Fibroblast of the conjunctiva (primary cell): Measurements from ENCODE around the gene CNTNAP2.

Experiments
- DNase-seq: peaks from one replicate; pipeline ENCODE4 v3.0.0-alpha.2; 2010; ENCODE audit warnings: low read depth

CNTNAP2 gene

GRCh38 chr7:147251751-147252325 lies 1135.2 kb downstream of the CNTNAP2 start:
- DNase-seq, result no peak

DNA sequence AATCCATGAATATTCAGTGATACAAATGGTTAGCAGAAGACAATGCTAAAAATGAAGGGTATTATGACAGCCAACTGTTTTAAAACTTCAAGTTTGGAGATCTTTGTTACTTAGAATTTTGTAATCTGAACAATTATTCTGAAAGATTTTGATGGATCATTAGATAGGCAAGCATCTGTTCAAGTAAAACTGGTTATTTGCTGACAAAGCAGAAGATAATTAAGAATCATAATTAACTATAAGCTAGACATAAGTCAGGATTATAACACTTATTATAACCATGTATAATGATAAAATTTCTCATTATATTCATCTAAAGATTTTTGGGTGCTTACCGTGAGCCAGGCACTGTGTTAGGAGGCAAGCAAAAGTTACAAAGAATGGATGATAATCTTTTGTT lies 1145.1 kb downstream of the CNTNAP2 start:
- no peak for DNase-seq

GRCh38 chr7:147265528-147265927 lies 1148.9 kb downstream of the CNTNAP2 start:
- no peak for DNase-seq

DNA sequence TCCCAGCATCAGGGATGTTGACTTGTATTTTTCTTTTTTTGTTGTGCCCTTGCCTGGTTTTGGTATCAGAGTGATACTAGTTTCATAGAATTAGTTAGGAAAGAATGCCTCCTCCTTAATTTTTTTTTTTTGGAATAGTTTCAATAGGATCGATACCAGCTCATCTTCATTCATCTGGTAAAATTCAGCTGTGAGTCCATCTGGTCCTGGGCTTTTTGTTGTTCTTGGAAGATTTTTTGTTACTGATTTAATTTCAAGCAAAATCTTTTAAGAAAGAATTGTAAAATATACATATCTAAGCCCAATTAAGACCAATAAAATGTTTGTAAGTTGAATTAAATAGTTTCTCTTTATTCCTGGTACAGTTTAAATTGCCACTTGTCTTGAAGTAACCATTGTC lies 1159.5 kb downstream of the CNTNAP2 start:
- DNase-seq, result no peak

DNA sequence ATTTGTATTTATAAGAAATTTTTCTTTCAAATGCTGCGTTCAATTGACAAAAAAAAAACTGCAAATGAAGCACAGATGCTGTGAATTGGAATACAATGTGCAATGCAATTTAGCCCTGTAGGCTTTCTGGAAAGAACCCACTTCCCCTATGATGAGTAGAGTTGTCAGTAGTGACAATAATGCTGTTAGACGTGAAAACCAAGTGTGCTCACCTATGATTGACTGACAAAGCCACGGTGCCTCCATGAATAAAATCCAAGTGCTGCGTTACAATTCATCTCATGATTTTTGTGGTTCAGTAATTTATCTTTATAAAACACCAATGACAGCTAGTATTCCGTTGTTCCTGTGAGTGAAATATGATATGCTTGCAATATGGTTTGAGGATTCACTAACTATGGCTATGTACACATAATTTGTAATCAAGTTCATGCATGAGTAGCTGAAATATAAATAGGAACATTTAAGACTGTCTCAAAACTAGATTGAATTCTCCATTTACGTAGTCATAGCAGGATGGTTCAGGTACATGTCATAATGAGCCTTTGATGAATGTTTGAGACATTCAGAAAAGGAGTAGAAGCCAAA lies 1160.3 kb downstream of the CNTNAP2 start:
- no peak for DNase-seq

DNA sequence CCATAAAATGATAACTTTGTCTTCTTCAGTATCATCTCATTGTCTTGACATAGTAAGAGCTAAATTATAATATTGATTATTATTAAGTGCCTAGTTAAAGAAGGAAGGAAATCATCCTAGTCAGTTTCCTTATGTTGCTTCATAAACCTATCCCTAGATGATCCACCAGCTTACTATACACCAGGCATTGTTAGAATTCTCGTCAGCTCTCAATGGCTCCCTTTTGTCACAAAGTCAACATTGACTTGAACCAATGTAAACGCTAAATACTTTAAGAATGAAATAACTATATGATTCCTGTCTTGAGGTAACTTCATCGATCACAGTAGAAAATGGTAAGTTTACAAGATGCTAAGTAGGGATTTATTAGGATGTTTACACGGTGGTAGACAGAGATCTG lies 1162.9 kb downstream of the CNTNAP2 start:
- DNase-seq, result no peak

DNA sequence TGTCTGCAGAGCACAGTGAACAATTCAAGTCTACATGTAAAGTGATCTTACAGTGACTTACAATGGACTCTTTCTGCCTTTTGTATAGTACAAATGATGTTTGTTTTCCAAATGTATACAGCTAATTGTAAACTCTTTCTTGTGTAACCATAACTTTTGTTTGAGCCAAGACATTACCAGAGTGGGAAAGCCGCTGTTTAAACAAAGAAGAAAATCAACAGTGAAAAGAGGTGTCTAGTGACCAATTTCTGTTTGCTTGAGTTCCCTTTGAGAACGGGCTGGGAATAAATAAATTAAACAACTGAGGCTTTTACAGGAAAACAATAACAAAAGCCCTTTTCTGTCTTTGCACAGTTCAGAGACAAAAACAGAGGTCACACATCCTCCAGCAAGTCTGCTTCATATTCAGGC lies 1163.4 kb downstream of the CNTNAP2 start:
- DNase-seq, result no peak

- DNase-seq, result no peak
Measured at GRCh38 chr7:147282204-147282603, 1165.6 kb downstream of the CNTNAP2 start.

GRCh38 chr7:147296201-147296600 lies 1179.6 kb downstream of the CNTNAP2 start:
- DNase-seq, result no peak

DNA sequence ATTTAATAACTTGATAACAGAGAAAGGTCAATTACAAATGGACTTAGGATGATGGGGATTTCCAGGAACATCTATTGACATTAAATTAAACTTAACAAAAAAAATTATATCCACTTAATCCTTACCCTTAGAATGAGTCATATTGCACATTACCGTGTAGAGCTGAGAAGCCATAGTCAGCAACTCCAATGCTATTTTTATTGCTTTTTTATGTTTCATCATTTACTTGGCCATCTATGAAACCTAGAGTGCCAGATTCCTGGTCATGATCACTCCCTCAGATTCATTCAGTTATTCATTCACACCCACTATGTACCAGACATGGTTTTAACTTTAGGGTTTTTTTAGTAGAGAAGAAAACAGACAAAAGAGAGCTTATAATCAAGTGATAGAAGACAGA lies 1180.4 kb downstream of the CNTNAP2 start:
- no peak for DNase-seq

- DNase-seq, result peak; percentile 18
Measured at GRCh38 chr7:147298611-147299043, 1182.0 kb downstream of the CNTNAP2 start.

DNA sequence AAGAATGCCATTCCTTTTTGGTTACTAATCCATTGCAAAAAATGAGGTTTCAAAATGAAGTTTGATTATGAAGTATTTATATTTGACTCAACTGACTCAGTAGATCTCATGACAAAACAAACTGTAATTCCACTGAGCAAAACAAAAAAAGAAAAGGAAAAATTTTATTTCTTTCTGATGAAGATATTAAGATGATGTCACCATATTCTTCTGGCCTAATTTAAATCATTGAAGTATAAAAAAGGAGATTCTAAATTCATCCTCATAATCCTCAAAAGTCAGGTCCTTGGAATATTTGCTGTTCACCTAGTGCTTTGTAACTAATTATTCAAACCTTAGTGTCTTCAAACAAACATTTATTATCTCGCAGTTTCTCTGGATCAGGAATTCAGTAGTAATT lies 1183.7 kb downstream of the CNTNAP2 start:
- DNase-seq, result no peak

- no peak for DNase-seq
Measured at GRCh38 chr7:147304376-147304775, 1187.8 kb downstream of the CNTNAP2 start.

- DNase-seq, result no peak
Measured at GRCh38 chr7:147305827-147306226, 1189.2 kb downstream of the CNTNAP2 start.

- no peak for DNase-seq
Measured at GRCh38 chr7:147308539-147308938, 1191.9 kb downstream of the CNTNAP2 start.

DNA sequence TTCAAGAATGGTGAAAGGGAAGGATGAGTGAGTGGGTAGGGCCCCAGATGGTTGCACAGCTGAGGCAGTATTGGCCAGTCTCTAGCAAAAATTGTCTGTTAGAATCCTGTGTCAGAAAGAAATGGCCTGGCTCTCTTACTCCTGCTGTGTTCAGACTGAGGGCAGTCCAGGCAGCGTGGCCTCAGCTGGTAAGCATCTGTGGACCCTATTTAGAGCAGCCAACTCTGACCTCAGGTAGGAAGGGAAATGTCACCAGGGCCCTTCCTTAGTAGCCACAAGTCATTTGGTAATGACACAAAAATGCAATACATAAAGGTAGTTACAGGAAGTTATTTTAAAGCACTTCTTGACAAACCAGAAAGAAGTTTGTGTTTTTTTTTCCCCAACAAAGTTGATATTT lies 1194.7 kb downstream of the CNTNAP2 start:
- no peak for DNase-seq

DNA sequence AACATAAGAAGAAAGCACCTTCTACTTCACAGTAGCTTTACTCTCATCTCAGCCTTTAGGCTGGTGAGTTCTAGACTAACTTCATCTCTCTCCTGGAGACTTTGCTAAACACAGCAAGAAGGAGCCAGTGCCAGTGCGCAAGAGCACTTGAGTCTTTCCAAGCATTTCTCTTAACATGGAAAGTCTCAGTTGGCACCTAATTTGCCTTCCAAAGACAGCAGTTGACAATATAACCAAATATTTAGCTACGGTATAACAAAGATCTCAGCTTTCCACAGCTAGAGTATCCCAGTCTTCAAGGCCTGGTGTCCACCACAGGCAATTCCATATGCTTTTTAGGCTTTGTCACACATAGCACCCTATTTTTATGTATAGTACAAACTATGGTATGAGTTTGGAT lies 1204.9 kb downstream of the CNTNAP2 start:
- DNase-seq, result no peak

DNA sequence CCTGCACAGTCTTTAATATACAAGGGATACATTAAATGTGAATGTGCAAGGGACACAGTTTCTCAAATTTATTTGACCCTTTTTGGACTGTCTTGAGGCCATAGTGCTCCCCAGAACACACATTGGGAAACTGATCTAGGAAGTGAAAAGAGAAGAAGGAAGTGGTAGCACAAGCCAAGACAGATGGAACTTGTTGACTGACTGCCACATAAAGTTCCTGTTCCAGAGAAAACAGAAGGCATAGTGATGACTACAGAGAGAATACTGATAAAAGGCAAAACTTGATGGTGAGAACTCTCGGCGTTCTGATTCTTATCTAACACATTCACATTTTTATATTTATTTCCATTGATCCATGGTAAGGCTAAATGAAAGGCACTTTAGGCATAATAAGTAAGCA lies 1216.4 kb downstream of the CNTNAP2 start:
- DNase-seq, result no peak

DNA sequence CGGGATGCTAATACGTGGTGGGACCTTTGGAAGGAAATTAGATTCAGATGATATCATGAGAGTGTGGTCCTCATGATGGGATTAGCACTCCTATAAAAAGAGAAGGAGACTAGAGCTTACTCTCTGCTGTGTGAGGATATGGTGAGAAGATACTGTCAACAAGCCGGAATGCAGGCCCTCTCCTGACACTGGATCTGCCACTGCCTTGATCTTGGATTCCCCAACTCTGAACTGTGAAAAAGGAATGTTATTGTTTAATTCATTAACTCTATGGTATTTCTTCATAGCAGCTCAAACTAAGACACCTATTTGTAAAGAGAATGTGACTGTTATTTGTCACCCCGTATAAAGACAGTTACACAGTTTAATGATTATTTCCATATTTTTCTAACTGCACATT lies 1246.5 kb downstream of the CNTNAP2 start:
- DNase-seq, result no peak

- no peak for DNase-seq
Measured at GRCh38 chr7:147376192-147376591, 1259.6 kb downstream of the CNTNAP2 start.

GRCh38 chr7:147380926-147381325 lies 1264.3 kb downstream of the CNTNAP2 start:
- DNase-seq, result no peak

DNA sequence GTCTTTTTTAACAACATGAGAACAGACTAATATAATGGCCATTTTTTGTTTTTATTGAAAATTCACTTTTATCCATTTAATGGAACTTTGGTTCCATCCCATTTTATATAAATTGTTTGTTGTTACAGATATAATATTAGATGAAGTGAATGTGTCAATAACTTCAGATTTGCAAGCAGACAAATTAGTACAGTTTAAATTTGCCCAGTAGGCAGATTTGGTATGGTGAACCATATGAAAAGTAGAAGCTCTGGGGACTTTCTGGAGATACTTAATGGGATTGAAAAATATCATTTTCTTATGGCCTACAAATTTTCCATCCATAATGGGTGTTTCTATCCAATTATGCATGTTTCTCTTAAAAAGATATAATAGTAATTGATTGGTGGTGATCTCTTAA lies 1277.7 kb downstream of the CNTNAP2 start:
- DNase-seq, result no peak

DNA sequence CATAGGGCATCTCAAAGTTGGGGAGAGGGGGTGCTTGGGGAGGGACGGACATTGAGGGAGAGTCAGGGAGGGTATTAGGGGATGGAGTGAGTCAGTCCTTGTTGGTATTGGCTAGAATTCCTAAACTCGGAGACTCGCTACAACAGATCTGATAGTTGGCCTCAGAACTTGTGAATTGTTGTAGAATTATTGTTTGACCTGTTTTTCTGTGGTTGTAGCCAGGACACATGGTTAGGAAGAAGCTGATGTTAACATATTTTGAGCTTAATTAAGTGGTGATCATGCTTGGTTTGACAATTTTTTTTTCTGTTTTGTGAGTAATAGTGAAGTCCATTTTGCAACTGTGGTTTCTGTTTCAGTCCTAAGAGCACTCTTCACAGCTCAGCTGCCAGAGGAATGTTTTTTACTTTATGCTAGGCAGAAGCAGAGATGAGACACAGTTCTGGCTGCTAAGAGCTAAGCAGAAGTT lies 1283.7 kb downstream of the CNTNAP2 start:
- peak; percentile 24 for DNase-seq

- no peak for DNase-seq
Measured at GRCh38 chr7:147400925-147401324, 1284.3 kb downstream of the CNTNAP2 start.
